ENCODE measurements around the gene TBC1D14.

TBC1D14 gene

DNA sequence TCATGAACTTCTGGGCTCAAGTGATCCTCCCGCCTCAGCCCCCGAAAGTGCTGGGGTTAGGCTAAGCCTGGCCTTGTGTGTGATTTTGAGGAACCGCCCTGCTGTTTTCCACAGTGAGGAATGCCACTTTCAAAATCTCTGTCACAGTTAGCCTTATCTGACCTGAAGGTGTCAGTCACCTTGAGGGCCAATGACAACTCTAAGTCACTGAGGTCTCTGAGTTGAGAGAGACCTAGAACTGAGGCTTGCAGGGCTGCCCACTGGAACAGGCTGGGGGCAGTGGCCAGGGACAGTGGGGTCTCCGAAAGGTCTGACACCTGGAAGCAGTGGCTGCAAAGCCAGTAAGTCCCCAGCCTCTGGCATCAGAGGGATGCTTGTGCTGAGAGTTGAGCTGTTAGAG, 139.7 kb downstream of the TBC1D14 start:
- no peak for DNase-seq

DNA sequence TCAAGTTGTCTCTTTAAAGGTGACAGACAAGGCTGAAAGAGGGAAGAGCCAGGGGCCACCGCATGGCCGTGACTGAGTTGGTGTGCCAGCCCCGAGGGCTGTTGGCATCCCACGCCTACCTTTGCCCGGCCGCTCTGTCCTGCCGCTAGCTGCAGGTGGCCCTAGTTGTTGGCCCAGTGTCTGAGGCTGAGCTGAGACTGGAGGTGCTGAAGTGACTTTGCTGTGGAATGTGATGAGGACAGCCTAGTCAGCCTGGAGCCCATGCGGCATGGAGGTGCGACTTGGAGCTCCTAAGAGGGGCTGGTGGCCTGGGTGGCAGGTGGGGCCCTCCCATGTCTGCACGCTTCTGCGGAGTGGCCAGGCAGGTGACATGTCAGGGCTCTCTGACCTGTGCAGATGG, 140.1 kb downstream of the TBC1D14 start:
- no peak for DNase-seq

- no peak for DNase-seq
These were observed 141.0 kb downstream of the TBC1D14 start for GRCh38 chr4:7050481-7051143.

- DNase-seq = no peak
These were observed 141.5 kb downstream of the TBC1D14 start for GRCh38 chr4:7051144-7051495.

GRCh38 chr4:7051905-7052304, 142.3 kb downstream of the TBC1D14 start:
- no peak for DNase-seq

DNA sequence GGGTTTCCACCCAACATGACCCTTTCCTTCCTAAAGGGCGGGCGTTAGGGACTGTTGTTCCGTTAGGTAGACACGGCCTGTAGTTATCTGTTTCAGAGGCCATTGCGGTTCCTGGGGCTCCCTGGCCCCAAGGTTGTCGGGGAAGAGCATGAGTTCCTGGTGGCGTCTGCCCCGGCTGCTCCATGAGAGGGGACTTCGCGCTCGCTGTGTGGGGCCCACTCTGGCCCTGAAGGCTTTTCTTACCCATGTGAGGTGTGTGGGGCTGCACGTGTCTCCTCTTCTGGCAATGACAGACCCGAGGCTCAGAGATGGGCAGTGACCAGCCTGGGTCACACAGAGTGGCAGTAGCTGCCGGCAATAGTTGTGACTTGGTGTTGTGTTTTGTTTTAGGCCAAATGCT, 142.7 kb downstream of the TBC1D14 start:
- no peak for DNase-seq

- no peak for DNase-seq
These were observed 143.5 kb downstream of the TBC1D14 start for GRCh38 chr4:7052923-7053715.

DNA sequence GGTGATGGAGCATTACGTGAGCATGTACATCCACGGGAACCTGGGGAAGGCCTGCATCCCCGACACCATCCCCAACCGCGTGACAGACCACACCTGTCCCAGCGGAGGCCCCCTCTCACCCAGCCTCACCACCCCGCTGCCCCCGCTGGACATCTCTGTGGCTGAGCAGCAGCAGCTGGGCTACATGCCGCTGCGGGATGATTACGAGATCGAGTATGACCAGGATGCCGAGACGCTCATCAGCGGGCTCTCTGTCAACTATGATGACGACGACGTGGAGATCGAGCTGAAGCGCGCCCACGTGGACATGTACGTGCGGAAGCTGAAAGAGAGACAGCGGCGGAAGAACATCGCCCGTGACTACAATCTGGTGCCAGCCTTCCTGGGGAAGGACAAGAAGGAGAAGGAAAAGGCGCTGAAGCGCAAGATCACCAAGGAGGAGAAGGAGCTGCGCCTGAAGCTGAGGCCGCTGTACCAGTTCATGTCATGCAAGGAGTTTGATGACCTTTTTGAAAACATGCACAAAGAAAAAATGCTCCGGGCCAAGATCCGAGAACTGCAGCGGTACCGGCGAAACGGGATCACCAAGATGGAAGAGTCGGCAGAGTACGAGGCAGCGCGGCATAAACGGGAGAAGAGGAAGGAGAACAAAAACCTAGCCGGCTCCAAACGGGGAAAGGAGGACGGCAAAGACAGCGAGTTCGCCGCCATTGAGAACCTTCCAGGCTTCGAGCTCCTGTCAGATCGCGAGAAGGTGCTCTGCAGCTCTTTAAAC, 144.7 kb downstream of the TBC1D14 start:
- DNase-seq = no peak

GRCh38 chr4:7055111-7055989, 145.7 kb downstream of the TBC1D14 start:
- no peak for DNase-seq

DNA sequence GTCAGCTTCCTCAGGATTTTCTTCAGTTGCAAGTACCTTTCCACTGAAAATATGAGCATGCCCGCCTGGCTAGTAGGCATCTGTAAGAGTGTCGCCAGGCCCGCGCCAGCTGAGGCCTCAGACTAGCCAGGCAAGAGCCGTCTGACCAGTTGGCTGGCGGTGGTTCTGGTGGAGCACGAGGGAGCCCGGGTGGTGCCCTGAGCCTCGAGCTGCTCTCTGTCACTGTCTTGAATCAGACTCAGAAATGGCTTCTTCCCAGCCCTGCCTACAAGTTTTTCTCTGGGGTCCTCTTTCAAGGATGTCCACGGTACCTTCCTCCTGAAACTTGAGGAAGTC, 146.3 kb downstream of the TBC1D14 start:
- no peak for DNase-seq

DNA sequence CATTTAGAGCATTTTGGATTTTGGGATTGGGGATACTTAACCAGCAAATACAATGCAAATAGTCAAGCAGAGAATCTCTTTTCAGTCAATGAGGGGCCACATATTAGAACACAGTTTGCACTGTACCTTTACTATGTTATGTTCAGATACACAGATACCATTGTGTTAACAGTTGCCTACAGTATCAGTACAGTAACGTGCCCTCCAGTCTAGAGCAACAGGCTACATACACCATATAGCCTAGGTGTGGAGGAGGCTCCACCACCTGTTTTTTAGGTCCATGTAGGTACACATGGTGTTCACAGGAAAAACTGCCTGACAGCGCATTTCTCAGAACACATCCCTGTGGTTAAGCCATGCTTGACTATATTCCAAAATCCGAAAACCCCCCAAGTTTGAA, 149.2 kb downstream of the TBC1D14 start:
- no peak for DNase-seq

DNA sequence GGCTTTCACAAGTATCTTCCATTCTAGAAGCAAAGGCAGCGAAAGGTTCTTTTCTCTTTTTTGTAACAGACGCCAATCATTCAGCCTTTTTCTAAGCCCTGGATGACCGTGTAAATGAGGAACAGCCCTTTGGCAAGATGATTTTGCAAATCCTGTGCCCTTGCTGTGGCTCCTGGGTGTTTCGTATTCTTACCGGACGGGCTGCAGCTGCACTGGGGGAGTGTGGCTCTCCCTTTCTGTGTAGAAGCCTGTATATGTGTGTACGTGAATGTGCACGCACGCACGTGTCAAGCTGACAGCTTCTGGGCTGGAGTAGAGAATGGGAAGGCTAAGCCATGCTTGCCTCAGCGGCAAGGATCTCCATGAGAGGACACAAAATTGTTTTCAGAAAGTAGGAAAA, 150.0 kb downstream of the TBC1D14 start:
- no peak for DNase-seq

DNA sequence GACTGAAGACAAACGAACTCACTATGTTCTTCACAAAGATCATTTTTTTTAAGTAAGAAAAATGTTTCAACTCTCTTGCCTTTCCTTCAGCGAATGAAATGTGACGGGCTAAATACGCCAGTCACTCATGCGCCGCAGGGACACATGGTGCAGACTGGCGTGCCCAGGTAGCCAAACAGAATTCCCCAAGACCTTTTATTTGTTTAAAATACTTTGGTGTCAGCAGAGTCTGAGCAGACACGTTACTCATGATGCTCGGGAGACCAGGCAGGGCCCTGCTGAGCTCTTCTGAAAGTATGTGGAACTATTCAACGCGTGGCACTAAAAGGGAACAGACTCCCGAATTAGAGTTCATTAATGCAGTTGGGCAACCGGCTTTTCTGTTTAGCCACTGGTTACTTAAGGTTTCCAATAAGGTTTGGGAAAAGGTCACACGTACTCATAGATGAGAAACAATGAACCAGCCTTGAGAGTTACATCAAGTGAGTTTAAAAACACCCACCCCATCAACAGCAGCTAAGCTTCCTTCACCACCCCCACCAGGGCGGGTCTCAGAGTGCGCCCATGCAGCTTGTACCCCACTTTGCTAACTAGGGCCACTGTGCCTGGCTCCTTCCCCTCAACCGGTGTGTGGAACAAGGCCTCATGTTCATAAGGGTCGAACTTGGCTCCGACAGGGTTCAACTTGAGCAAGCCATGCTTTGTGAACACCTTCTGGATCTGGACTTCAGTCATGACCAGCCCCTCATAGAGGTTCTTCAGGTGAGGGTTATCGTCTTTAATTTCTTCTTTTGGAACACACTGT, 150.9 kb downstream of the TBC1D14 start:
- no peak for DNase-seq

DNA sequence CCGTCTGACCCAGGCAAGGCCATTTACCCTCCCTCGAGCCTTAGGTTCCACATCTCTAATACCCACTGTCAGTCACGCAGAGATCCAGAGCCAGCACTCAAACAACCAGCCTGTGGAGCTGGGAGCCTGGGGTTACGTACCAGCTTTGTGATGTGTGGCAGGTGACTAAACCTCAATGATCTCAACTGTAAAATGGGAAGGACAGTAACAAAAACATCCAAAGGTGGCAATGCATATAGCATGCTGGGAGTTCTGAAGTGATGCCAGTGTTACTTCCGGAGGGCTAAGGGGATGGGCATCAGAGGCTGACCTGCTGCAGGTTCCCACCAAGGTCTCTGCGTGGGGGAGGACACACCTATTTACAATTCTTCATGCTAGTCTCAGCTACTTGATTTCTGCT, 152.2 kb downstream of the TBC1D14 start:
- no peak for DNase-seq

GRCh38 chr4:7062816-7063215, 153.2 kb downstream of the TBC1D14 start:
- DNase-seq = no peak

- no peak for DNase-seq
These were observed 153.7 kb downstream of the TBC1D14 start for GRCh38 chr4:7063362-7063761.

DNA sequence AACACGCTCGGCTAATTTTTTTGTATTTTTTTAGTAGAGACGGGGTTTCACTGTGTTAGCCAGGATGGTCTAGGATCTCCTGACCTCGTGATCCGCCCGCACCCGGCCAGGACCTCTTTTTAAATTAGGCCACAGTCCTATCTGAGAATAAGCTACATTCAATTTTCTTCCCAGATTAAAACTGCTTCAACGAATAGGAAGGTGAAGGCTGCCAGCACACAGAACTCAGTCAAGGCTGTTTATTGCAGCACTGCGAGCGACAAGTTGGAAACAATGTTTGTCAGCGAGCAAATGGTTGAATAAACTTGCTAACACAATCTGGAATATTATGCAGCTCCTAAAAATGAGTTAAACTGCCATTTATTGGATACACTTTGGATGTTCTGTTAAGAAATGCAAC, 156.4 kb downstream of the TBC1D14 start:
- no peak for DNase-seq

DNA sequence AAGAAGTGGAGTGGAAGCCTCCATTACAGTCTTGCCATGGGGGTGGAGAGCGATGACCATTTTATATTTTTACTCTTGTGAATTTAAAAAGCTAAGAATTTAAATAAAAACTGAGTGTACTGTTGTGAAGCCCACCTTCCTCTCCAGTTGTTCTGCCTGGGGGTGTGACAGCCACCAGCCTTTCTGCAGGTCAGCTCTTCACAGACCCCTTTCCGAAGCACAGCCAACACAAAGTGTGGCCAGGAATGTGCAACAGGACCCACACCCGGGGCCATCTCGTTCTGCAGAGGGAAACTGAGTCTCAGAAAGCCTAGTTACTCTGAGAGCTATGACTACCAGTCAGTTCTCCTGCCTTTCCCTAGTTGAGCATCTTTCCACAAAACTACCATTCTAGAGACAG, 156.9 kb downstream of the TBC1D14 start:
- no peak for DNase-seq

DNA sequence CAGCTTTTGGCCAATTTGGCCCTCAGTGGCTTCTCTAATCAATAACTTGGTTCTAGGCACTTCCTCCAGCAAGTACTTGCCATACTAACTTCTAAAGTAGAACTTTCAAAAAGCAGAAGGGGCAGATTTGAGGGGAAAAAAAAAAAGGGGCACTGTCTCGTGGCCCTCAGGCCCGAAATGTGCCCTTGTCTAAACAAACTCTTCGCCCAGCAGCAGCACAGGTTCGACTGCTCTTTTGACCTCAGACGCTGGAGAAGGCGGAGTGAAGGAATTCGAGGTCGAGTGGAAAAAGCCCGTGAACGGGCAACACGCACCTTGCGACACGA, 157.5 kb downstream of the TBC1D14 start:
- no peak for DNase-seq

DNA sequence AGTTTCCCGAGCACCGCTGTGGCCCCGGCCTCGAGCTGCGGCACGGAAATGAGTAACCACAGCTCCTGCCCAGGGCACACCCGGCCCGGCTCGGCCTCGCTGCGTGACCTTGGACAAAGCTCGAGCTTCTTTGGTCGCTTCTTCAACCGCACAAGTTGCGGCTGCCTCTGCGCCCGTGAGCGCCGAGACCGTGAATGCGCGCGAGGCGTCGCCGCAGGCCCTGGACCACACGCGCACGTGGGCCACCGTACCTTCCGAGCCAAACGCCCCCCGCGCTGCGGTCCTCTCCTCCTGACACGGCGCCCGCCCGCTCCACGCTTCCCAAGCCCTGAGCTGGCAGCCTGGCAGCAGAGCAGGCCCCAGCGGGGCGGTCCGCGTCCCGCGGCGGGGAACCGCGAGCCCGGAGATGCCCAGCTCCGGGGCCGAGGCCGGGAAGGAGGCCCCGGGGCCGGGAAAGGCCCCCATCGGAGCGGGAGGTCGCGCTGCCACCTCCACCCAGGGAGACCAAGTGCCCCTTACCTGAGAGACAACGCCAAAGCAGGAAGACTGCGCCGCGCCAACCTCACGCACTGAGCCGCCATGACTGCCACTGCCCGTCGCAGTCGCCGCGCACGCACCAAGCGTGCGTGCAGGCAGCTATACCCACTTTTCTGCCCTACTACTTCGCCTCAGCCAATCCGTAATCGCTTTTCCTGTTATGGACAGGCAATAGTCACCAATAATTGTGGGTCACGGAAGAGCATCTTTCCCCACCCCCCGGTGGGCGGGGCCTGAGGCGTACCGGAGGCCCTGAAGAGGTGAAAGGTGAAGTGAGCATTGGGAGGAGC, 158.0 kb downstream of the TBC1D14 start, which contains the start of gene GRPEL1:
GRPEL1 (minus strand) TSS at position 613 of the 827 bp plus-strand sequence; CDS start at position 581, 32 bp downstream.
- peak; percentile 98 for DNase-seq

DNA sequence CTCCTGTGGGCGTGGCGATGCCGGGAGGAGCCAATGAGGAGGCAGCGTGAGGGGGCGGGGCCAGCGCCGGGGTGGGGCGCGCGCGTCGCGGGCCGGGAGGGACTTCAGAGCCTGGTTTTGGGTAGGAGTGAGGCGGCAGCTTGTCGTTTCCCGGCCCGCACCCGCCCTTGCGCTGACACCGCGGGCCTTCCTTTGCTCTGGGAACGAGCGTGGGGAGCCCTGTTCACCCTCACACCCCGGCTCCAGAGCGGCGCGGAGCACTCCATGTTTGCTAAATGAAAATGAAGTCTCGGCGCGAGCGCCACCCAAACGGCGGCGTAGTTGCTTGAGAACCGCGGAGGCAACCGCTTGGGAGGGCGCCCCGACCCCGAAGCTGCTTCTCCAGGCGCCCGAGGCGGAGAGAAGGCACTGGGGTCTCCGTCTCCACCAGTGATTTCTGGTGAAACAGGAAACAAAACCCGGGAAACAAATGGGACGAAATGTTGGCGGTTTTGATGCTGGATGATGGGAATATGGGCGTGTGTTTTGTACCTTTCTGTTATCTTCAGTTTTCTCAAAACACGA, 158.7 kb downstream of the TBC1D14 start:
- DNase-seq = no peak

Data from NCI-H69 (cell line).